HCT116 (cell line): Measurements from ENCODE around the gene MIAT. TPM values are rescaled to one million over a fixed set of nuclear protein-coding genes. Genes with fewer than 3 reads are reported as not detected.

ENCODE experiments used
- ATAC-seq: fragments of 200-7000 bp; cut with Tn5 transposase; 2 replicates; pipeline ENCODE4 v1.9.1; 2020; ENCODE audit warnings: mild to moderate bottlenecking, moderate library complexity
- BruUV-seq: library from RNA; stranded (reverse); fragments of 400-500 nt; replicated peaks from 2 replicates; lab custom pipeline; 2021; lab: Mats Ljungman, UMichigan
- CTCF ChIA-PET: fragments of 300-600 bp; sonication (Branson Sonifier 250); formaldehyde crosslinking; loops from one replicate; lab custom pipeline; 2021; ENCODE audit warnings: antibody characterized with exemption; lab: Charles Lee
- POLR2A ChIA-PET: fragments of 300-600, 350-600 bp; sonication (Branson Sonifier 250); formaldehyde crosslinking; loops from one replicate; lab custom pipeline; 2021; ENCODE audit warnings: antibody characterized with exemption; lab: Charles Lee
- RAD21 ChIA-PET, 2 experiments: fragments of 300-600 bp; sonication (Branson Sonifier 250); formaldehyde crosslinking; loops; one replicate each; lab custom pipeline; 2023; ENCODE audit warnings: low total read pairs in 2 of 2; ENCODE audit not compliant: uncharacterized antibody in 2 of 2, unreplicated experiment in 2 of 2, low non-redundant PET in 1 of 2; lab: Charles Lee
- DNase-seq: peaks from one replicate; pipeline ENCODE4 v3.0.0-alpha.2; 2010; ENCODE audit warnings: low read depth, low spot score
- H2AFZ ChIP-seq: fragments of 200-600 bp; shearing (Covaris generic), sonication (generic); 2 replicates; pipeline ENCODE4 v1.6.1; 2017; ENCODE audit warnings: low read depth, mixed run types, mixed read lengths, antibody characterized with exemption, low read length; ENCODE audit not compliant: poor library complexity, severe bottlenecking
- H3K27ac ChIP-seq: 2 replicates; pipeline ENCODE4 v1.5.1; 2012; ENCODE audit warnings: low read depth, low read length
- H3K27me3 ChIP-seq: fragments of 200-600 bp; sonication (generic); 2 replicates; pipeline ENCODE4 v1.6.1; 2016; ENCODE audit warnings: mixed run types, low read length, mixed read lengths; ENCODE audit not compliant: insufficient read depth
- H3K36me3 ChIP-seq, 2 experiments: fragments of 200-500 bp in 1 of 2; fragments of 200-600 bp in 1 of 2; sonication (Bioruptor generic) in 1 of 2; sonication (generic) in 1 of 2; 2 replicates each; pipeline versions ENCODE4 v1.5.1 to v1.6.1; 2014 to 2016; ENCODE audit warnings: low read length in 2 of 2, inconsistent platforms in 1 of 2, mixed read lengths in 1 of 2, mixed run types in 1 of 2; ENCODE audit not compliant: insufficient read depth in 2 of 2, control insufficient read depth in 1 of 2
- H3K4me1 ChIP-seq, 2 experiments: fragments of 200-600 bp in 1 of 2; sonication (generic) in 1 of 2; 2 replicates each; pipeline versions ENCODE4 v1.5.1 to v1.6.1; 2012 to 2017; ENCODE audit warnings: low read length in 2 of 2, inconsistent platforms in 1 of 2, mild to moderate bottlenecking in 1 of 2, mixed read lengths in 1 of 2, mixed run types in 1 of 2, moderate library complexity in 1 of 2; ENCODE audit not compliant: insufficient read depth in 2 of 2, control insufficient read depth in 1 of 2
- H3K4me2 ChIP-seq: fragments of 200-600 bp; sonication (generic); 2 replicates; pipeline ENCODE4 v1.6.1; 2017; ENCODE audit warnings: mixed run types, low read length, mixed read lengths
- H3K4me3 ChIP-seq, 2 experiments: fragments of 200-600 bp in 1 of 2; sonication (generic) in 1 of 2; replicated peaks in 1 of 2; 2 replicates each; pipeline ENCODE4 v1.5.1; 2011 to 2016; ENCODE audit warnings: low read length in 2 of 2, control low read depth in 1 of 2, low read depth in 1 of 2, mild to moderate bottlenecking in 1 of 2, mixed read lengths in 1 of 2, mixed run types in 1 of 2
- H3K79me2 ChIP-seq: fragments of 200-600 bp; sonication (generic); 2 replicates; pipeline ENCODE4 v1.6.1; 2017; ENCODE audit warnings: mild to moderate bottlenecking, mixed run types, low read length, moderate library complexity, mixed read lengths; ENCODE audit not compliant: insufficient read depth
- H3K9ac ChIP-seq: fragments of 200-600 bp; sonication (generic); 2 replicates; pipeline ENCODE4 v1.6.1; 2016; ENCODE audit warnings: low read length, mixed read lengths
- H3K9me2 ChIP-seq: fragments of 200-600 bp; sonication (generic), shearing (Covaris generic); 2 replicates; pipeline ENCODE4 v1.6.1; 2017; ENCODE audit warnings: mixed run types, mild to moderate bottlenecking, moderate library complexity; ENCODE audit not compliant: insufficient read depth
- H3K9me3 ChIP-seq, 2 experiments: fragments of 200-500 bp in 1 of 2; fragments of 200-600 bp in 1 of 2; sonication (Bioruptor generic) in 1 of 2; sonication (generic) in 1 of 2; 2 replicates each; pipeline ENCODE4 v1.6.1; 2014 to 2017; ENCODE audit warnings: low read length in 2 of 2, mixed read lengths in 2 of 2, inconsistent platforms in 1 of 2, low read depth in 1 of 2, mild to moderate bottlenecking in 1 of 2, mixed run types in 1 of 2, moderate library complexity in 1 of 2; ENCODE audit not compliant: control insufficient read depth in 1 of 2, insufficient read depth in 1 of 2
- H4K20me1 ChIP-seq: fragments of 200-600 bp; sonication (generic), shearing (Covaris generic); 2 replicates; pipeline ENCODE4 v1.6.1; 2017; ENCODE audit warnings: mixed run types, mild to moderate bottlenecking, moderate library complexity; ENCODE audit not compliant: insufficient read depth
- ATF3 ChIP-seq: IDR thresholded peaks from 2 replicates; pipeline ENCODE4 v1.6.1; 2012
- CBX3 ChIP-seq: IDR thresholded peaks from 2 replicates; pipeline ENCODE4 v1.6.1; 2012; ENCODE audit warnings: low read depth
- ELF1 ChIP-seq: IDR thresholded peaks from 2 replicates; pipeline ENCODE4 v1.6.1; 2012; ENCODE audit warnings: low read depth, borderline replicate concordance
- EZH2 ChIP-seq: fragments of 200-600 bp; sonication (generic); IDR thresholded peaks from 2 replicates; pipeline ENCODE4 v1.6.1; 2017; ENCODE audit warnings: antibody characterized with exemption, mixed run types
- EZH2phosphoT487 ChIP-seq: fragments of 200-600 bp; IDR thresholded peaks from 2 replicates; pipeline ENCODE4 v1.6.1; 2018; ENCODE audit warnings: antibody characterized with exemption, borderline replicate concordance
- FOSL1 ChIP-seq: IDR thresholded peaks from 2 replicates; pipeline ENCODE4 v1.6.1; 2012; ENCODE audit warnings: low read depth
- MAX ChIP-seq: IDR thresholded peaks from 2 replicates; pipeline ENCODE4 v1.6.1; 2012
- POLR2AphosphoS5 ChIP-seq: IDR thresholded peaks from 2 replicates; pipeline ENCODE4 v1.6.1; 2011; ENCODE audit warnings: mild to moderate bottlenecking, low read depth, low read length, moderate library complexity
- SRF ChIP-seq: IDR thresholded peaks from 2 replicates; pipeline ENCODE4 v1.6.1; 2012; ENCODE audit warnings: low read depth
- ZBTB33 ChIP-seq: IDR thresholded peaks from 2 replicates; pipeline ENCODE4 v1.6.1; 2011; ENCODE audit warnings: mild to moderate bottlenecking, low read length, moderate library complexity; ENCODE audit not compliant: insufficient replicate concordance; ENCODE audit errors: extremely low read depth
- ZNF274 ChIP-seq: fragments of 200-500 bp; sonication (Bioruptor generic); IDR thresholded peaks from 2 replicates; pipeline ENCODE4 v1.6.1; 2014; ENCODE audit warnings: mild to moderate bottlenecking, low read depth, low read length, inconsistent platforms
- intact Hi-C: fragments of 100-400 bp; cut with micrococcal nuclease; formaldehyde crosslinking; loops from 2 replicates; pipeline ENCODE4 v1.10.0; 2022
- total RNA-seq: library from RNA; stranded (reverse); gene quantifications from one replicate; pipeline ENCODE4 v1.2.1, GENCODE V29; 2021; ENCODE audit not compliant: unreplicated experiment
- TF ChIP-seq, protein P1 (sequence below), 3 experiments: fragments of 200-600 bp in 1 of 3; sonication (generic) in 1 of 3; IDR thresholded peaks in 2 of 3; conservative IDR thresholded peaks in 1 of 3; 2 replicates each; pipeline ENCODE4 v1.5.1; 2012 to 2017; ENCODE audit warnings: low read depth in 2 of 3, low read length in 2 of 3, antibody characterized with exemption in 1 of 3, borderline replicate concordance in 1 of 3, control low read depth in 1 of 3, mild to moderate bottlenecking in 1 of 3, mixed read lengths in 1 of 3, mixed run types in 1 of 3, moderate library complexity in 1 of 3; ENCODE audit not compliant: insufficient read depth in 1 of 3
- TF ChIP-seq, protein P2 (sequence below): IDR thresholded peaks from 2 replicates; pipeline ENCODE4 v1.6.1; 2012; ENCODE audit warnings: low read depth

The MIAT gene
- total RNA-seq, 1 experiment from 2014 or later = 0.54 TPM

GRCh38 chr22:26691377-26691716 lies 34.0 kb downstream of the MIAT start (continued):
- TF ChIP-seq ATF3 (no peak), MAX (no peak), SRF (no peak), ZBTB33 (no peak)
- TF ChIP-seq, all 23 proteins: peak for 0

DNA sequence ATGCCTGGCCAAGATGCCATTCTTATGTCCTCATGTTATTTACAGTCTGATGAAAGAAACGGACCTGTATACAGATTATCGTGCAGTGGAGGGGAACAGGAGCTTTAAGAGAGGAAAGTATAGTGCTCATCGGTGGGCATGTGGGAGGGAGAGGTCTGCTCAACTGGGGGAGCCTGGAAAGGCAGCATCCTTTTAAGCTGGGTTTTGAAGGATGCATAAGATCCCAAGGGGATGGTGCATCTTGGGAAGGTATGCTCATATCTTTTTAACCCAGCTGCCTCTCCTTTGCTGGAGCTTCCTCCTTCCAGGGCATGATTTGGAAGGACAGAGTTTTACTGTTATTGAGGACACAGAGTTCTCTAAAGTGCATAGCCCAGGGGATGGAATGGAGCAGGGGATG lies 34.8 kb downstream of the MIAT start:
- ChIA-PET CTCF (no interaction called here), RAD21 (no interaction called here), POLR2A (no interaction called here)
- Histone ChIP-seq H3K27ac (no peak overlapping the region), H3K79me2 (no peaks in the 10 kb centered on the region), H4K20me1 (no peaks in the 10 kb centered on the region), H2AFZ (no peak overlapping the region), H3K9me3 (no peaks in the 10 kb centered on the region), H3K36me3 (no peaks in the 10 kb centered on the region), H3K4me3 (no peak overlapping the region), H3K9ac (no peak overlapping the region), H3K4me1 (no peaks in the 10 kb centered on the region), H3K27me3 (no peaks in the 10 kb centered on the region), H3K9me2 (no peaks in the 10 kb centered on the region), H3K4me2 (no peak overlapping the region)
- no TSS peak for BruUV-seq
- intact Hi-C loops = no loop called here
- DNase-seq (no peak), ATAC-seq (no peak)
- TF ChIP-seq MAX = no peak
- no peak for TF ChIP-seq ELF1
- no peak for TF ChIP-seq ZBTB33
- TF ChIP-seq, protein P1, sequence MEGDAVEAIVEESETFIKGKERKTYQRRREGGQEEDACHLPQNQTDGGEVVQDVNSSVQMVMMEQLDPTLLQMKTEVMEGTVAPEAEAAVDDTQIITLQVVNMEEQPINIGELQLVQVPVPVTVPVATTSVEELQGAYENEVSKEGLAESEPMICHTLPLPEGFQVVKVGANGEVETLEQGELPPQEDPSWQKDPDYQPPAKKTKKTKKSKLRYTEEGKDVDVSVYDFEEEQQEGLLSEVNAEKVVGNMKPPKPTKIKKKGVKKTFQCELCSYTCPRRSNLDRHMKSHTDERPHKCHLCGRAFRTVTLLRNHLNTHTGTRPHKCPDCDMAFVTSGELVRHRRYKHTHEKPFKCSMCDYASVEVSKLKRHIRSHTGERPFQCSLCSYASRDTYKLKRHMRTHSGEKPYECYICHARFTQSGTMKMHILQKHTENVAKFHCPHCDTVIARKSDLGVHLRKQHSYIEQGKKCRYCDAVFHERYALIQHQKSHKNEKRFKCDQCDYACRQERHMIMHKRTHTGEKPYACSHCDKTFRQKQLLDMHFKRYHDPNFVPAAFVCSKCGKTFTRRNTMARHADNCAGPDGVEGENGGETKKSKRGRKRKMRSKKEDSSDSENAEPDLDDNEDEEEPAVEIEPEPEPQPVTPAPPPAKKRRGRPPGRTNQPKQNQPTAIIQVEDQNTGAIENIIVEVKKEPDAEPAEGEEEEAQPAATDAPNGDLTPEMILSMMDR (IDR thresholded peaks at IDR 0.05 in 2 of 3, conservative IDR thresholded peaks at IDR 0.05 in 1 of 3; ENCODE audit: borderline replicate concordance in 1 of 3, insufficient read depth in 1 of 3, low read depth in 2 of 3, low read length in 2 of 3) = no peak
- no peak for TF ChIP-seq CBX3
- no peak for TF ChIP-seq EZH2phosphoT487
- TF ChIP-seq ZNF274 = no peak
- no peak for TF ChIP-seq EZH2
- TF ChIP-seq, protein P2, sequence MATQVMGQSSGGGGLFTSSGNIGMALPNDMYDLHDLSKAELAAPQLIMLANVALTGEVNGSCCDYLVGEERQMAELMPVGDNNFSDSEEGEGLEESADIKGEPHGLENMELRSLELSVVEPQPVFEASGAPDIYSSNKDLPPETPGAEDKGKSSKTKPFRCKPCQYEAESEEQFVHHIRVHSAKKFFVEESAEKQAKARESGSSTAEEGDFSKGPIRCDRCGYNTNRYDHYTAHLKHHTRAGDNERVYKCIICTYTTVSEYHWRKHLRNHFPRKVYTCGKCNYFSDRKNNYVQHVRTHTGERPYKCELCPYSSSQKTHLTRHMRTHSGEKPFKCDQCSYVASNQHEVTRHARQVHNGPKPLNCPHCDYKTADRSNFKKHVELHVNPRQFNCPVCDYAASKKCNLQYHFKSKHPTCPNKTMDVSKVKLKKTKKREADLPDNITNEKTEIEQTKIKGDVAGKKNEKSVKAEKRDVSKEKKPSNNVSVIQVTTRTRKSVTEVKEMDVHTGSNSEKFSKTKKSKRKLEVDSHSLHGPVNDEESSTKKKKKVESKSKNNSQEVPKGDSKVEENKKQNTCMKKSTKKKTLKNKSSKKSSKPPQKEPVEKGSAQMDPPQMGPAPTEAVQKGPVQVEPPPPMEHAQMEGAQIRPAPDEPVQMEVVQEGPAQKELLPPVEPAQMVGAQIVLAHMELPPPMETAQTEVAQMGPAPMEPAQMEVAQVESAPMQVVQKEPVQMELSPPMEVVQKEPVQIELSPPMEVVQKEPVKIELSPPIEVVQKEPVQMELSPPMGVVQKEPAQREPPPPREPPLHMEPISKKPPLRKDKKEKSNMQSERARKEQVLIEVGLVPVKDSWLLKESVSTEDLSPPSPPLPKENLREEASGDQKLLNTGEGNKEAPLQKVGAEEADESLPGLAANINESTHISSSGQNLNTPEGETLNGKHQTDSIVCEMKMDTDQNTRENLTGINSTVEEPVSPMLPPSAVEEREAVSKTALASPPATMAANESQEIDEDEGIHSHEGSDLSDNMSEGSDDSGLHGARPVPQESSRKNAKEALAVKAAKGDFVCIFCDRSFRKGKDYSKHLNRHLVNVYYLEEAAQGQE = no peak
- TF ChIP-seq POLR2AphosphoS5 = no peak
- TF ChIP-seq FOSL1 = no peak
